IMR-90 (cell line): ENCODE data around the gene WDR27. TPM values are rescaled to one million over a fixed set of nuclear protein-coding genes. Genes with fewer than 3 reads are reported as not detected.

ENCODE experiments used
- ATAC-seq: fragments of 200-7000 bp; cut with Tn5 transposase; 2 replicates; pipeline ENCODE4 v1.9.1; 2020; ENCODE audit warnings: low read depth, mild to moderate bottlenecking, moderate library complexity
- BruUV-seq: library from RNA; stranded (reverse); fragments of 400-500 nt; replicated peaks from 2 replicates; lab custom pipeline; 2021; lab: Mats Ljungman, UMichigan
- CTCF ChIA-PET: fragments of 300-600 bp; formaldehyde crosslinking; extraction: SDS; loops from one replicate; lab custom pipeline; 2021; ENCODE audit warnings: antibody characterized with exemption; lab: Yijun Ruan, JAX
- POLR2A ChIA-PET: fragments of 300-600 bp; sonication (Branson Sonifier 250); formaldehyde crosslinking; loops from one replicate; lab custom pipeline; 2022; ENCODE audit warnings: antibody characterized with exemption; ENCODE audit not compliant: unreplicated experiment; lab: Charles Lee
- DNase-seq: peaks from one replicate; pipeline ENCODE4 v3.0.0; 2013
- H2AFZ ChIP-seq: replicated peaks from 2 replicates; pipeline ENCODE3; 2013; ENCODE audit warnings: low read length, mild to moderate bottlenecking; ENCODE audit not compliant: poor library complexity
- H2AK5ac ChIP-seq: 2 replicates; pipeline ENCODE4 v1.6.1; 2013; ENCODE audit warnings: low read depth, low read length, inconsistent platforms
- H2AK9ac ChIP-seq: replicated peaks from 2 replicates; pipeline ENCODE3; 2013; ENCODE audit warnings: mild to moderate bottlenecking, low read depth, low read length, moderate library complexity; ENCODE audit not compliant: poor library complexity
- H2BK120ac ChIP-seq: 2 replicates; pipeline ENCODE4 v1.6.1; 2013; ENCODE audit warnings: low read depth, low read length, inconsistent platforms
- H2BK15ac ChIP-seq: 3 replicates; pipeline ENCODE4 v1.6.1; 2013; ENCODE audit warnings: low read depth, low read length, inconsistent platforms
- H2BK20ac ChIP-seq: 2 replicates; pipeline ENCODE4 v1.6.1; 2013; ENCODE audit warnings: low read depth, mild to moderate bottlenecking, inconsistent platforms, low read length, moderate library complexity
- H2BK5ac ChIP-seq: 2 replicates; pipeline ENCODE4 v1.6.1; 2013; ENCODE audit warnings: mild to moderate bottlenecking, low read depth, low read length, inconsistent platforms; ENCODE audit not compliant: poor library complexity, severe bottlenecking
- H3K14ac ChIP-seq: replicated peaks from 2 replicates; pipeline ENCODE4 v1.6.1; 2013; ENCODE audit warnings: low read depth, low read length, inconsistent platforms
- H3K18ac ChIP-seq: 2 replicates; pipeline ENCODE4 v1.6.1; 2013; ENCODE audit warnings: low read depth, low read length, control low read depth
- H3K23ac ChIP-seq: 2 replicates; pipeline ENCODE4 v1.6.1; 2013; ENCODE audit warnings: low read depth, low read length, inconsistent platforms
- H3K27ac ChIP-seq: 2 replicates; pipeline ENCODE4 v1.5.1; 2013; ENCODE audit warnings: mild to moderate bottlenecking, control low read depth, low read length; ENCODE audit not compliant: insufficient read depth
- H3K27me3 ChIP-seq: 2 replicates; pipeline ENCODE4 v1.6.1; 2013; ENCODE audit warnings: low read length; ENCODE audit not compliant: control insufficient read depth, insufficient read depth
- H3K36me3 ChIP-seq: 2 replicates; pipeline ENCODE4 v1.6.1; 2013; ENCODE audit warnings: low read length, mixed read lengths; ENCODE audit not compliant: control insufficient read depth, insufficient read depth
- H3K4ac ChIP-seq: 2 replicates; pipeline ENCODE4 v1.6.1; 2013; ENCODE audit warnings: low read depth, low read length, inconsistent platforms
- H3K4me1 ChIP-seq: 2 replicates; pipeline ENCODE4 v1.6.1; 2013; ENCODE audit warnings: low read length, mixed read lengths; ENCODE audit not compliant: control insufficient read depth, insufficient read depth
- H3K4me2 ChIP-seq: 2 replicates; pipeline ENCODE4 v1.6.1; 2013; ENCODE audit warnings: low read depth, mild to moderate bottlenecking, control low read depth, low read length, moderate library complexity
- H3K4me3 ChIP-seq: 2 replicates; pipeline ENCODE4 v1.5.1; 2013; ENCODE audit warnings: low read depth, mild to moderate bottlenecking, control low read depth, low read length, moderate library complexity; ENCODE audit not compliant: insufficient read depth
- H3K56ac ChIP-seq: 2 replicates; pipeline ENCODE4 v1.6.1; 2013; ENCODE audit warnings: low read length, inconsistent platforms; ENCODE audit not compliant: insufficient read depth; ENCODE audit errors: extremely low read depth
- H3K79me1 ChIP-seq, 2 experiments: 2 replicates each; pipeline ENCODE4 v1.6.1; 2013; ENCODE audit warnings: low read length in 2 of 2, inconsistent platforms in 1 of 2, low read depth in 1 of 2
- H3K9ac ChIP-seq: 2 replicates; pipeline ENCODE4 v1.6.1; 2013; ENCODE audit warnings: low read depth, low read length, control low read depth
- H3K9me1 ChIP-seq: 2 replicates; pipeline ENCODE4 v1.6.1; 2013; ENCODE audit warnings: low read length, inconsistent platforms; ENCODE audit not compliant: insufficient read depth
- H3K9me3 ChIP-seq: 2 replicates; pipeline ENCODE4 v1.6.1; 2013; ENCODE audit warnings: low read length; ENCODE audit not compliant: control insufficient read depth, insufficient read depth
- H4K20me1 ChIP-seq: 2 replicates; pipeline ENCODE4 v1.6.1; 2013; ENCODE audit warnings: low read length, inconsistent platforms; ENCODE audit not compliant: insufficient read depth
- H4K5ac ChIP-seq: 2 replicates; pipeline ENCODE4 v1.6.1; 2013; ENCODE audit warnings: mild to moderate bottlenecking, low read depth, low read length, control low read depth
- H4K8ac ChIP-seq, 2 experiments: 2 replicates each; pipeline ENCODE4 v1.6.1; 2013; ENCODE audit warnings: low read depth in 2 of 2, low read length in 2 of 2, control low read depth in 1 of 2, inconsistent platforms in 1 of 2
- H4K91ac ChIP-seq: 2 replicates; pipeline ENCODE4 v1.6.1; 2013; ENCODE audit warnings: low read depth, low read length, inconsistent platforms; ENCODE audit not compliant: insufficient read depth
- BHLHE40 ChIP-seq: fragments of 150-350 bp; IDR thresholded peaks from 2 replicates; pipeline ENCODE4 v1.6.1; 2016; ENCODE audit warnings: mild to moderate bottlenecking, low read depth, low read length
- CHD1 ChIP-seq: IDR thresholded peaks from 2 replicates; pipeline ENCODE4 v1.6.1; 2012; ENCODE audit warnings: low read depth, low read length, improper control_type of control experiment
- CTCF ChIP-seq: conservative IDR thresholded peaks from 2 replicates; pipeline ENCODE4 v1.5.1; 2012; ENCODE audit warnings: mild to moderate bottlenecking, low read depth, low read length, improper control_type of control experiment
- MAFK ChIP-seq: IDR thresholded peaks from 2 replicates; pipeline ENCODE4 v1.6.1; 2012; ENCODE audit warnings: low read depth, low read length, improper control_type of control experiment
- MAZ ChIP-seq: IDR thresholded peaks from 2 replicates; pipeline ENCODE4 v1.6.1; 2012; ENCODE audit warnings: low read depth, mild to moderate bottlenecking, low read length, improper control_type of control experiment, moderate library complexity, borderline replicate concordance
- MXI1 ChIP-seq: IDR thresholded peaks from 2 replicates; pipeline ENCODE4 v1.6.1; 2012; ENCODE audit warnings: low read depth, mild to moderate bottlenecking, low read length, moderate library complexity, borderline replicate concordance
- NFE2L2 ChIP-seq: fragments of 150-350 bp; IDR thresholded peaks from 2 replicates; pipeline ENCODE4 v1.6.1; 2016; ENCODE audit warnings: low read depth, mild to moderate bottlenecking, low read length
- POLR2A ChIP-seq: IDR thresholded peaks from 2 replicates; pipeline ENCODE4 v1.6.1; 2012; ENCODE audit warnings: mild to moderate bottlenecking, low read depth, low read length
- RCOR1 ChIP-seq: IDR thresholded peaks from 2 replicates; pipeline ENCODE4 v1.6.1; 2012; ENCODE audit warnings: mild to moderate bottlenecking, low read length, improper control_type of control experiment; ENCODE audit not compliant: insufficient replicate concordance
- RFX5 ChIP-seq: IDR thresholded peaks from 2 replicates; pipeline ENCODE4 v1.8.0; 2012; ENCODE audit warnings: low read depth, mild to moderate bottlenecking, low read length, moderate library complexity
- SMC3 ChIP-seq: fragments of 150-350 bp; IDR thresholded peaks from 2 replicates; pipeline ENCODE4 v1.6.1; 2016; ENCODE audit warnings: low read depth, mild to moderate bottlenecking, antibody characterized with exemption, low read length, moderate library complexity
- USF2 ChIP-seq: fragments of 150-350 bp; IDR thresholded peaks from 2 replicates; pipeline ENCODE4 v1.6.1; 2017; ENCODE audit warnings: mild to moderate bottlenecking, antibody characterized with exemption, low read length, low read depth
- WGBS, 2 experiments: methylation state at CpG; one replicate each; pipeline versions ENCODE4 v1.1.5 to v1.1.7; 2013; ENCODE audit warnings: missing lambda C conversion rate in 2 of 2; ENCODE audit not compliant: insufficient read length in 1 of 2; ENCODE audit errors: extremely low coverage in 2 of 2; 5-methylcytosine and 5-hydroxymethylcytosine counted together
- dilution Hi-C: fragments of 300-500 bp; cut with HindIII; formaldehyde crosslinking; loops from one replicate; pipeline ENCODE4 v1.14.3; 2018; ENCODE audit warnings: low sequenced_read_pairs; ENCODE audit not compliant: unreplicated experiment
- in situ Hi-C: fragments of 300-500 bp; cut with MboI; formaldehyde crosslinking; loops from 3 replicates; pipeline ENCODE4 v1.14.3; 2019; ENCODE audit warnings: low sequenced_read_pairs, inconsistent platforms, mixed read lengths
- intact Hi-C: fragments of 100-400 bp; cut with micrococcal nuclease; formaldehyde crosslinking; loops from 2 replicates; pipeline ENCODE4 v1.10.0; 2022
- polyA plus RNA-seq, 3 experiments: library from polyadenylated mRNA; depleted of rRNA; stranded (reverse); fragments of >200 nt; gene quantifications; 2 replicates each; pipeline ENCODE4 v1.2.3, GENCODE V29; 2012; ENCODE audit warnings: low replicate concordance in 1 of 3
- total RNA-seq: library from RNA; depleted of rRNA; stranded (reverse); fragments of >200 nt; gene quantifications from 2 replicates; pipeline ENCODE4 v1.2.3, GENCODE V29; 2012

Gene WDR27
- total and polyA plus RNA-seq, 2 of the 4 experiments (the other 2 are of a cell fraction): 7.0 to 18.5 TPM

- no peak for TF ChIP-seq MXI1
Measured at GRCh38 chr6:169566961-169567750, 134.7 kb downstream of the WDR27 start (continued).

GRCh38 chr6:169566319-169566718, 135.5 kb downstream of the WDR27 start:
- Histone ChIP-seq H3K56ac (no peak overlapping the region), H2AFZ (no peak overlapping the region), H2BK15ac (no peak overlapping the region), H2BK120ac (no peak overlapping the region), H3K4me1 (peaks cover 3% of the 10 kb centered on the region), H4K5ac (no peak overlapping the region), H3K9ac (no peak overlapping the region), H2BK20ac (no peak overlapping the region), H2AK5ac (no peak overlapping the region), H4K91ac (no peak overlapping the region), H2BK5ac (no peak overlapping the region), H3K4me2 (no peak overlapping the region), H3K9me3 (peaks cover 2% of the 10 kb centered on the region; the same call in 1 of the 2 replicates), H3K18ac (no peak overlapping the region), H3K4ac (no peak overlapping the region; the same call in 1 of the 2 replicates), H2AK9ac (no peak overlapping the region), H4K8ac (no peak overlapping the region), H3K27me3 (no peaks in the 10 kb centered on the region), H3K14ac (no peak overlapping the region), H3K36me3 (no peaks in the 10 kb centered on the region), H3K27ac (no peak overlapping the region), H3K9me1 (peaks cover 1% of the 10 kb centered on the region; the same call in 1 of the 2 replicates), H3K4me3 (no peak overlapping the region), H3K23ac (no peak overlapping the region), H4K20me1 (no peaks in the 10 kb centered on the region; the same call in 1 of the 2 replicates), H3K79me1 (no peaks in the 10 kb centered on the region)
- dilution Hi-C loops: no loop called here
- ChIA-PET CTCF (no interaction called here), POLR2A (no interaction called here)
- 100% methylated on average over 1 of the region's 11 CpGs; no CpG with 5 or more reads in 1 of the 2 experiments for WGBS, 2 experiments
- no TSS peak for BruUV-seq
- DNase-seq: no peak
- intact Hi-C loops: no loop called here
- ATAC-seq: no peak
- in situ Hi-C loops: no loop called here
- TF ChIP-seq RCOR1 (no peak), BHLHE40 (no peak), USF2 (no peak), SMC3 (no peak), CHD1 (no peak), NFE2L2 (no peak), POLR2A (no peak), RFX5 (no peak), CTCF (no peak), MAZ (no peak), MXI1 (no peak), MAFK (no peak)
